Measurements from ENCODE around the gene ARHGAP33.

The ARHGAP33 gene

DNA sequence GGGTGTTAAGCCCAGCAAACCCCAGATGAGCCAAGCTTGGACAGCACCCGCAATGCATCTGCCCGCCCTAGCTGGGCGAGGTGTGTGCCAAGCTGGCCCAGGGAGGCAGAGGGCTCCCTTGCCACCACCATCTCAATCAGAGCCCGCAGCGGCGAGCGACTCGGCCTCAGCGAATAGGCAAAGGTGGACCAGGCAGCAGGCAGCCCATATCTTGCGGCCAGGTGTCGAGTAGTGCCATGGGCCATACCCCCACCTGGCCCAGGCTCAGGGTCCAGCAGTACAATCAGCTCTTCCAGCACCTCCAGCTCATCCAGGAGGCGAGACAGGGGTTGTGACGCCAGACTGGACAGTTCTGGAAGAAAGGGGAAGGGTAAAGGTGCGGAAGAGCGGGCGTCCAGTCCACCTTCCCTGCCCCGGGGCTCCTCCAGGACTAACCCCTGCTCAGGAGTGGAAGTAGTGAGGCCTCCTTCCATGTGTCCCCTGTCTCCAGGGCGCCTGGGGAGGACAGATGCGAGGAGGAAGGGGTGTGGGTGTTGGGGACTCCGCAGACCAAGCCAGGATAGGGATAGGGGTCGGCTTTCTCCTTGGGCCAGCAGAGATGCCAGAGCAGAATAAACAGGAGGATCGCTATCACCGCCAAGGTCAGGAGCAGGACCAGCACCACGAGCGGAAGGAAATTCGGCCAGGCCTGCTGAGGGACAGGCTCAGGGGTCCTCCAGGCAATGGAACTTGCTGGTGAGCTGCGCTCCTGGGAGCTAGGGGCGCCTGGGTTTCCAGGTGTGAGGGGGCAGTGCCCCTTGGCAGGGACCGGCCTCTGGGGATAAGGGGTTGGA is 35.9 kb upstream of the ARHGAP33 start:
- DNase-seq = no peak

DNA sequence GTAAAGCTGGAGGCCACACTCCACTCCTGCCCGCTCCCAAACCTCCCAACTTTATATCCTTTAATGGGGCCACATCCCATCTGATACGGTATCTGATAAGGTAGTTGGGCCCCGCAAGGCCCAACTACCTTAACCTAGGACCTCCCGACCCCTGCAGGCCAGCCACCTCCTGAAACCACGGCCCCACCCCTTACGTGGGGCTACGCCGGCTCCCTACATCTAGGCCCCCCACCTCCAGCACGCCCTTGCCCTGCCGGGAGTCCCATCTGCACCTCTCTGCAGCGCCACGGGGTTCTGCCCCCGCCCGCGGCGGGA is 35.3 kb upstream of the ARHGAP33 start:
- DNase-seq = no peak

DNA sequence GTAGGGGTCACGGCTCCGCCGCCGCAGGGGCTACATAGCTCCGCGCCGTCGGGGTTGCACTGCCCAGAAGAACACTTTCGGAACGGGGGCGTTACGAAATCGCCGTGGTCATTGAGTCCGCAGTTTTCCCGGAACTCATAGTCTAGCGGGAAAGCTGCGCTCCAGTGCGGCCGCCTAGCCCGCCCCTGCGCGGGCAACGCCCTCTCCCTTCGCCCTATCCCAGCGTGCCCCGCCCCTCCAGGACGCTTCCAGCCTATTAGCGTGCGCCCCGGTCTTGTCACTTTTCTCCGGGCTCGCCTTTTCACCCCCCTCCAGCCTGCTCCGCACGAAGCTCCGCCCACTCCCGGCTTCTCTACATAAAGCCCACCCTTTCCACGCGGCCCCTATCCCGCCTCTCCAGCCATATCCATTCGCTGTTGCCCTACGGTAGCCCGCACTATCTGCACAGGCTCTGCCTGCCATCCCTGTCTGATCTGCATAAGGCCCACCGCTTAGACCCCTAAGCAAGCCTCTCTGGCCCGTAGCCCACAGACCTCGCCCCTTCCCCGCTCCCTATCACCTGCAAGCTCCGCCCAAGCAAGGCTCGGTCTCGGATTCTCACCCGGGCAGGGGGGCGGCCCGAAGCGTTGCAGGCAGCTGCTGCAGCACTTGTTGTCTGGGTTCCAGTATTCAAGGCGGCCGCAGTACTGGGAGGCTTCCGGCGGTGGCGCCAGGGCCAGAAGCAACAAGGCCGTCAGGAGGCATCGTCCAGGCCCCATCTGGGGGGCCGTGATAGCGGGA is 34.8 kb upstream of the ARHGAP33 start:
- peak; percentile 97 for DNase-seq

DNA sequence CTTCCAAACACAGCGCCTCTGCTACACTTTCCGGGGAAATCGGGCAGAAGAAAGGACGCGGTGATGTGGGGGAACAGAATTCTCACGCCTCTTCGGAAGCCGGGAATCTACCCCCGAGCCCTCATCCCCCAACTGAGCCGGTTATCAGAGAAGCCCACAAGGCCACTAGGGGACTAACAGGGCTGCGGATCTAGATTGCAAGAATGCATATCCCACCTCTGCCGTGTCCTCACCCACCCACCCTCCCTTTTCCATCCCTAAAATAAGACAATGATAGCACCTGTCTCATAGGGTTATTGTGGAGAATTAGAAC is 34.2 kb upstream of the ARHGAP33 start:
- DNase-seq = no peak

DNA sequence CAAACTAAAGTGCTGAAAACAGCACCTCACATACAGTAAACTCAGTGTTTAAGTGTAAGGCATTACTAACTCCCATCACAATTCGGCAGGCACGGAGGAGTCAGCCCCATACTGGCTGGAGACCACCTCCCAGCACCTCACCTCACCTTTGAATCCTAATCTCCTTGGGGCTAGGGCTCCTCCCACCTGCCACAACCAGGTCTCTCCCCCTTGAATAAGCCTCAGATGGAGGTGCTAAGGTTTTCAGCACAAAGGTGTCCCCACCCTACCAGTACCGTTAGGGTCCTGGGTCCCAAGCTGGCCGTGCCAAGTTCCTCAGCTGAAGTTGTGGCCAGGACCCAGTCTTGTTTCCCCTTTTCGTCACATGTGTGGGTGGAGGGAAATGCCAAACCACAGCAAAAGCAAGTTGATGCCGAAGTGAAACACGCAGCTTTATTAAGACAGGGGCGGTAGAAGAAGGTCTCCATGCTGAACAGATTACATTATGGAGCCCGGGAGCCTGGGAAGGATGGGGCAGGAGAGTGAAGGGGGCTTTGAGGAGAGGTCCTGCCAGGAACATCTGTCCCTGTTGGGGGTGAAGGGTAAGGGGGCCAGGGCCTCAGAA is 33.1 kb upstream of the ARHGAP33 start, which contains the start of gene IGFLR1:
IGFLR1 (minus strand) TSS at position 332 of the 604 bp plus-strand sequence. CDS start 1,272 bp downstream, outside the sequence.
- no peak for DNase-seq

DNA sequence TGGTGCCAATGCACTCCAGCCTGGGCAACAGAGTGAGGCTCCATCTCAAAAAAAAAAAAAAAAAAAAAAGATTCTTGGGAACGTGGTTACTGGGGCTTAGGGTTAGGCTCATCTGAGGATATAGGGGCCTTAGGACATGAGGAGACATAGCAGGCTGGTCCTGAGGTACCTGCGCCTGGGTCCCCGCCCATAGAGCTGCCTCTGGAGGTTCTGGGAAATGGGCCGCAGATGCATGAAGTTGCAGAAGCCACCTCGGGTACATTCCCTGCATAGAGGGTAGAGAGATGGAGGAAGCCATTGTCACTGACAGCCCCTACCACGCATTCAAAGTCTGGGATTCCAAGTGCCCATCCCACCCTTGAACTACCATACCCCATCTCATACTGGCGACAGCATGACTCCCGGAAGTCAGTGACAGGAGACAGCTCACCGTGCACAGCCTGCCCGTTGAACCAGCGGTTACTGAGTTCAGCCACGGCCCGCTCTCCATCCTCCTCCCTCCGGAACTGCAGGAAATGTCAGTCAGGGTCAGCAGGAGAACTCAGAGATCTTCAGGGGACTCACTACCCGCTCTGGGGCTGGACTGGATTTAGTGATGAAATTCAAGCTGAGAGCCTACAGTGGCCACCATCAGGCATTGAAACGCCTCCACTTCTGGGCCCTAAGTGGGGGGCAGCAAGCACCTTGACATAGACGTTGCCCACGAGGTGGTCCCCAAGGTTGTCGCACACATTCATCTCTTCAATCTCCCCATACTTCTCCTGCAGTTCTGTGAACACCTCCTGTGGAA is 31.5 kb upstream of the ARHGAP33 start:
- no peak for DNase-seq

DNA sequence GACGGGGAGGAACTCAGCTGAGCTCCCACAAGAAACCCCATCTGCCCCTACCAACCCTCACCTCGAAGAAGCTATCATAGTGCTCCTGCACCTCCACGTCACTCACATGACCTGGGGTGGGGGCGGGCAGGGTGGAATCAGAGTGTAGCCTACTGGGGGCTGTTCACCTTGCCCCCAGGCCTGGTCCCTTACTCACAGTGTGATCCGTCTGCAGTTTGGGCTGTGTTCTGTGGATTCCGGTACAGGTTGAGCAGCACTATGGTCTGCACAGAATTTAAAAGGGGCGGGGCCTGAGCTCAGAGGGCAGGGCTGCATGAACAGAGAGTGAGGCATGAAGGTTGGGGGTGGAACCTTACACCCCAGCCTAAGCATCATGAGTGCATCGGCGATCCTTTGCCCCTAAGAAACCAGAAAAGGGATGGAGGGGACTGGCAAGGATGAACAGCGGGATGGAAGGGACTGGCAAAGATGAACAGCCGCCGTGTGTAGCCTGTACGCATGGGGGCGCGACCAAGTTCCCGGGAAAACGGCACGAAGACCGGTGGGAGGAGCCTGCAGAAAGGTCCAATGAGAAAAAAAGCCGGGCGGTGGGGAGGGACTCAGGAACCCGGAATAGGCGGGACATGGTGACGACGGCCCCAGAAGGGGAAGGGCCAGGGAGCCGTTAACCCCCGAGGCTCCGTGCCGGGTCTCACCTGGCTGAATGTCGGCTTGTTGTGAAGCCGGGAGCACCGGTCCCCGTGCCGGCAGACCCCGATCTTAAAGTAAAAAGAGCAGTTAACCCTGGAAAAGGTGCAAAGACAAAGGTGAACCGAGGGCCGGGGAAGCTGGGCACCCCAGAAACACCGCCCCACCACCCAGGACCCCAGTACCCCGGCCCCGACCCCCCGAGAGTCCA is 30.7 kb upstream of the ARHGAP33 start:
- DNase-seq = peak; percentile 96

DNA sequence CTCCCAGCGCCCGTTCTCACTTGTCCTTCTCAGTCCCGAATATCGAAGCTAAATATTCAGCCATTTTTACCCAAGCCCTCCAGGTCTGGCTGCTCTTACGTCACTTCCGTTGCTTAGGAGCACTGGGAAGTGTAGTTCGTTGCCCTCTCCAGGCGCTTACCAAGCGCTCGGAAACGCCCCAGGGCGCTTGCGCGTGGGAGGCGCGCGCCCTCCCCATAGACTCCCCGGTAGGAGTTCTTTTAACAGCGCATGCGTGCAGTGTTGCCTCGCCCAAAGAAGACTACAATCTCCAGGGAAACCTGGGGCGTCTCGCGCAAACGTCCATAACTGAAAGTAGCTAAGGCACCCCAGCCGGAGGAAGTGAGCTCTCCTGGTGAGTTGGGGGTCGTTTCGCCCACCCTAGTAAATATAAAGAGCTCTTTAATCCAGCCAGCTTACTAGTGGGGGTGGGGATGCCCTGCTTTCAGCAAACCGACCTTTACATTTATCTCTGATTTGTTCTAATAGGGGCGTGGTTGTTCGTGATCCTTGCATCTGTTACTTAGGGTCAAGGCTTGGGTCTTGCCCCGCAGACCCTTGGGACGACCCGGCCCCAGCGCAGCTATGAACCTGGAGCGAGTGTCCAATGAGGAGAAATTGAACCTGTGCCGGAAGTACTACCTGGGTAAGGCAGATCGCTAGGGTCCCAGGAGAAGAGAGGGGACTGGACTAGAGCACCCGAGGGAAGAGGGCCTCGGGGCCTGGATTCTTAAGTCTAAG is 29.9 kb upstream of the ARHGAP33 start, which contains the start of the genes PSENEN and U2AF1L4:
PSENEN (plus strand) TSS at position 324 of the 759 bp plus-strand sequence; CDS start at position 604, 280 bp downstream.
U2AF1L4 (minus strand) TSS at position 91 of the 759 bp plus-strand sequence; CDS start at position 64, 27 bp downstream.
- DNase-seq = peak; percentile 98

DNA sequence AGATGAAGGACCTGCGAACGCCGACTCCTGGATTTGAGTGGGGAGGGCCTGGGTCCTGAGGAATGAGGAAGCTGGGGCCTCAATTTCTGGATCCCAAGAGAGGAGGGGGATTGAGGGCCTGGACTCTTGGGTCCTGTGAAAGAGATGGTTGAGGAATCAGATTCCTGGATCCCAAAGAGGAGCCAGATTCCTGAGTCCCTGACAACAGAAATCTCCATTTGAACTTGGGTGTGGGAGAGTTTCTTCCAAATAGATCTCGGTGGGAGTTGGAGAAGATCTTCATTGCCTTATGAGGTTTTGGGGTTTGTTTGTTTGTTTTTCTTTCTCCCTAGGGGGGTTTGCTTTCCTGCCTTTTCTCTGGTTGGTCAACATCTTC is 29.3 kb upstream of the ARHGAP33 start:
- no peak for DNase-seq

DNA sequence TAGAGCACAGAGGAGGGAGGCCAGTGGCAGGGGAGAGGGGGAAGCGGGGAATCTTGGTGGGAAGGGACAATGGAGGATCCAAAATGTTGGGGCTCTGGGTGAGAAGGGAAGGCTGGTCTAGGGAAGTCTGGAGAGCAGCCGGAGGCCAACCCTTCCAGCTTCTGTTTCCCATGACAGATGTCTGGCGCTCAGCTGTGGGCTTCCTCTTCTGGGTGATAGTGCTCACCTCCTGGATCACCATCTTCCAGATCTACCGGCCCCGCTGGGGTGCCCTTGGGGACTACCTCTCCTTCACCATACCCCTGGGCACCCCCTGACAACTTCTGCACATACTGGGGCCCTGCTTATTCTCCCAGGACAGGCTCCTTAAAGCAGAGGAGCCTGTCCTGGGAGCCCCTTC is 28.8 kb upstream of the ARHGAP33 start:
- no peak for DNase-seq

DNA sequence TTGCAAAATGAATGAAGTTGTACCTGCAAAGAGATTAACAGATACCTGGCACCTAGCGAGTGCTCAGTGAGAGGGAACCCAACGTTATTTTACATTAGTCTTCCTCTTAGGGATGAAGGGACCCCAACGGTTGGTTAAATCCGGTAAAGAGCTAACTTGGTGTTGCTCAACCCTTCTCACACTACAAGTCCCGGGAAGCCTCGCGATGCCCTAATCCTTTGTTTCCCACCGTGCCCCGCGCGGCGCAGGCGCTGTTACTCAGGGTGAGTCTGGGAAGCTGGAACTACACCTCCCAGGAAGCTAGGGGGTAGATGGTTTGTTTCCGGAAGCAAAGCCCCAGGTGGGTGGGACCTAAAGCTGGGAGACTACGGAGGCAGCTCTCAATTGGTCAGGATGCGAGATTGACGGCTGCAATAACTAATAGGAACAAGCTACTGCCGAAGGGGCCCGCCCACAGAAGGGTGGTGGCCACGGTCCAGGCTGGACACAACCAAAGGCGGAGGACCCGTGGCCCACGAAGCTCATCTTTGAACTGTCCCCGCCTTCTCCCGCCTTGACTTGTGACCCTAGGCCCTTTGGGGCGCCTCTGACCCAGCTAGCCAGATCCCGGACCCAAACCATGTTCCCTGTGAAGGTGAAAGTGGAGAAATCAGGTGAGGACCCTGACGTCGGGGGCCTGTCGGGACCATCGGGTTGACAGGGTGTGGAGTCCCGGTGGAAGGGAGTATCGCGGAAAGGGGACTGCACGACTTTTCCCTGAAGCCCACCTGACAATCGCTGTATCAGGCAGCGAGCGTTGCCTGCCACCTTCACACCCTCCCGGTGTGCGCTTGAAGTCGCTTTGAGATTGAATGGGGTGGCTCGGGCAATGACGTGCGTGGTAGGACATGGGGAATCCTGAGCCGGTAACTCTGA is 27.0 kb upstream of the ARHGAP33 start, which contains the start of gene LIN37:
LIN37 (plus strand) TSS at position 471 of the 915 bp plus-strand sequence; CDS start at position 620, 149 bp downstream.
- DNase-seq = peak; percentile 99

DNA sequence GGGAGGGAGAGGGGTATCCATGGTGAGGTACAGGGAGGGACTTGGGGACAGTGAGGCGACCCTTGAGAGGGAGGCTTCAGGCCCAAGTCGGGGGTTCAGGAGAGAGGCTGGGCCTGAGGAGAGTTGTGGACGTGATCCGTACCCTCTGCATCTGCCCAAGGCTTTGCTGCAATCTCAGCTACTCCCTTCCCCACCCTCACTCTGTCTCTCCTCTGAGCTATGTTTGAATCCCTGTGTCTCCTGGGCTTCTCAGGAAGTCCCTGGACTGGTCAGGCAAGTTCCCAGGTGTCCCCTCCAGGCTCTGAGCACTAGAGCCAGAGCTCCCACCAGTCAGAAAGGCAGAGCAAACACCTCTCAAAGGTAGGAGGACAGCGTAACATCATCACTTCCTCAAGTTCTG is 25.2 kb upstream of the ARHGAP33 start:
- DNase-seq = no peak

DNA sequence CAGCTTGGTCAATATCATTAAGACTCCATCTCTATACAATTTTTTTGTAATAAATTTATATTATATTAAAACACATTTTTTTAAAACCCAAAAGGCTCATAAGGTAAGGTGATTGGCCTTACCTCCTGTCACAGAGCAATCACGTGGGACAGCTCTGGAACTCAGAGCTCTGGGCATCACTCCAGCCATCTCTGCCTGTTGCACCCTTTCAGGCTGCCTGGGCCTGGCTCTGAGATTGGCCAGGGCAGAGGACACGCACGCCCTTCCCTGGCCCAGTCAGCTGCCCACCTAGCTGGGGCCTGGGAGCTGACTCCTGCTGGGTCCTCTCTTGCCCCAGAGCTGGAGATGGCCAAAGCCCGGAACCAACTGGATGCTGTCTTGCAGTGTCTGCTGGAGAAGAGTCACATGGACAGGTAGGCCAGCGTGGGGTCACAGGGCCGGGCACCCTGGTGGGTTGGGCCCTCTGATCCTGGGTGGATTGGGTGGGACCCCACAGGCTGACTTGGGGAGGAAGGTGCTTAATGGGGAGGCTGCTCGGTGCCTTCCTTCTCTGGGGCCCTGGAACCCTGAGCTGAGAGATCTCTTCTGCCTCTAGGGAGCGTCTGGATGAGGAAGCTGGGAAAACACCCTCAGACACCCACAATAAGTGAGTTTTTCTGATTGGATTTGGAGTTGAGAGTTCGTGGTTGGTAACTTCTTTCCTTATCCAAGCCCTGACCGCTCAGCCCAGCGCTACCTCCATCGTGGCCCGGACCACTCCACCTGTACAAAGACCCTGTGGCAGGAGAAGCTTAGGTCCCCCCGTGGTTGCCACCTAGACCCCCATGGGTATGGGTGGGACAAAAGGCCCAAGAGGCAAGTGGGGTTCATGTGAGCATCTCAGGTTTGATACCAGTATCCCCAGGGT is 23.3 kb upstream of the ARHGAP33 start:
- no peak for DNase-seq

DNA sequence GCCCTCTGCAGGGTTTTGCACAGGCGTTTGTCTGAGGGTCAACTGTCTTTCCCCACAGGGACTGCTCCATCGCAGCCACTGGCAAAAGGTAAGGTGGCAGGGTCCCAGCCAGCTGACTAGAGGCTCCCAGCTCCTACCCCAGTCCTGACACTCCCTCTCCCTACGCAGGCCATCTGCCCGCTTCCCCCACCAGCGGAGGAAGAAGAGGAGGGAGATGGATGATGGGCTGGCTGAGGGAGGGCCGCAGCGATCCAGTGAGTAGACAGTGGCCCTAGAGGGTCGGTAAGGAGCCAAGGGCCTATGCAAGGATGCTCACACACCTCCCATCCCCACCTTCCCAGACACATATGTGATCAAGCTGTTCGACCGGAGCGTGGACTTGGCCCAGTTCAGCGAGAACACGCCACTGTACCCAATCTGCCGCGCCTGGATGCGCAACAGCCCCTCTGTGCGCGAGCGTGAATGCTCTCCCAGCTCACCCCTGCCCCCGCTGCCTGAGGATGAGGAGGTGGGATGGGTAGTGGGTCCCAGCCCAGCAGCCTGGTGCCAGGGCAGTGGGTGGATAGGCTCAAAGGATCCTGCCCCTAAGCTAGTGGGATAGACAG is 22.5 kb upstream of the ARHGAP33 start:
- DNase-seq = no peak

DNA sequence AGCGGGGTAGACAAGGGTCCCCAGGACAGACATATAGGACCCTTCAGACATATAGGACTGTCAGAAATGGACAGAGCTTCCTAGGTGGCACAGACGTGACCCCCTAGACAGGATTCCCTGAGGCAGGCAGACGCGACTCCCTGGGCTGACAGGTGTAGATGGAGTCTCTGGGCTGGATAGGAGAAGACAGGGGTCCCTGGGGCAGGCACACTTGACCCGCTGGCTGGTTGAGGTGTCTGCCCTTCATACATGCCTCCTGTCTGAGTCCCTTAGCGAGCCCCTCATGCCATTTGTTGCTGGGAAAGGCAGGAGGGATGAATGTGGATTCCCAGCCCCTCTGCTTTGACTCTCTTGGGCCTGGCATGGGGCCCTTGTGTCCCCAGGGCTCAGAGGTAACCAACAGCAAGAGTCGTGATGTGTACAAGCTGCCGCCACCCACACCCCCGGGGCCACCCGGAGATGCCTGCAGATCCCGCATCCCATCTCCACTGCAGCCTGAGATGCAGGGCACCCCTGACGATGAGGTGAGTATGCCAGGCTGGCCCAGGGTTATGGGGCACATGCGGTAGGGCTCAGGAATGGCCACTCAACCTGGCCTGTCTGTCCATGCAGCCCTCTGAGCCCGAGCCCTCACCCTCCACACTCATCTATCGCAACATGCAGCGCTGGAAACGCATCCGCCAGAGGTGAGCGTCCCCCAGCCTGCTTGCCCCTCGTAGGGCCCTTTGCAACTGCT is 21.6 kb upstream of the ARHGAP33 start:
- no peak for DNase-seq

DNA sequence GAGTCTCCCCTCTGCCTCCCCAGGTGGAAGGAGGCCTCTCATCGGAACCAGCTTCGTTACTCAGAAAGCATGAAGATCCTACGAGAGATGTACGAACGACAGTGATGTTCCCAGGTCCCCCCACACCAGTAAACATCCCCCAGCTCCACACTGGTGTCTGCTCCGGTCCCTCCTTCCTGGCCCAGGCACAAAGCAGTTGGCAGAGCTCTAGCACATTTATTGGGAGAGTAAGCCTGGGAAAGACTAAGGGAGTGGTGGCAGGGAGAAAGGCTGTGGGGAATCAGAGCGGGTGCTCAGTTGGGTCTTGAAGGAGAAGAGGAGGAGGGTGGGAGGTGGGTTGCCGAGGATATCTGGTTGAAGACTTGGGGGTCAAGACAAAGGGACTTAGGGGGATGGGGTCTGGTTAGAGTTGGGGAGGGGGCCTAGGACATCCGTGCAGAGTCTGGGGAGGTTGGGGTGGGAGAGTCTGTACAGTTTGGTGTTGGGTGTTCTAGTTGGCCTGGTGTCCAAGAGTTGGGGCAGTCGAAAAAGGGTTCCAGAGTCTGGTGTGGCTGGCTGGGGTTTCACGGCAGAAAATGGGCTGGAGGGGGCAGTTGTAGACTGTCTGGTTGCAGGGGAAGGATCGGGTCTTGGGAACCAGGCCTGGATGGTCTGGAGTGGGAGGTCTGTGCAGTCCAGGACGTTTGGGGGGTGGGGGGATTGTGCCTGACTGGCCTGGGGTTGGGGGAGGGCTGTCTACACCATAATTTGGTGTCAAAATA is 20.8 kb upstream of the ARHGAP33 start:
- DNase-seq = no peak

DNA sequence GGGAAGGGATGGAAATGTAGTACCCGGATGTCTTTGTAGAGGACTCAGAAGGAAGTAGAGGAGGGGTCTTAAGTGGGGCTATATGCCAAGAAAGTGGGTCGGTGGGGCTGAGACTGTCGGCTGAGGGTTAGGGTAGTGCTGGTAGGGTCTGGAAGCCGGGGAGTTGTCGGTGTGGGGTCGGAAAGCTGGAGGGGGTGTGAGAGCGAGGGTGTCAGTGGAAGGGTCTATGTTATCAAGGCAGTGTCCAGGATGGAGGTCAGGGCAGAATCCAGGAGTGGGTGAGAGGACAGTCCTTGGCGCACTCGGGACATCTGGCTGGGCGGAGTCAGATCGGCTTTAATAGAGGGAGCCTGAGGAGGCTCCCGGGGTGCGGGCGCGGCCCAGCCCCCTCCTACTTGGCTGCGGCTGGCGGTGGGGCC is 20.2 kb upstream of the ARHGAP33 start:
- no peak for DNase-seq

All from HCEC 1CT (cell line).